Measurements from ENCODE around the gene EDIL3. TPM values are rescaled to one million over a fixed set of nuclear protein-coding genes. Genes with fewer than 3 reads are reported as not detected.

Gene EDIL3
- total RNA-seq, 1 experiment from 2014 or later = 0.32 TPM

DNA sequence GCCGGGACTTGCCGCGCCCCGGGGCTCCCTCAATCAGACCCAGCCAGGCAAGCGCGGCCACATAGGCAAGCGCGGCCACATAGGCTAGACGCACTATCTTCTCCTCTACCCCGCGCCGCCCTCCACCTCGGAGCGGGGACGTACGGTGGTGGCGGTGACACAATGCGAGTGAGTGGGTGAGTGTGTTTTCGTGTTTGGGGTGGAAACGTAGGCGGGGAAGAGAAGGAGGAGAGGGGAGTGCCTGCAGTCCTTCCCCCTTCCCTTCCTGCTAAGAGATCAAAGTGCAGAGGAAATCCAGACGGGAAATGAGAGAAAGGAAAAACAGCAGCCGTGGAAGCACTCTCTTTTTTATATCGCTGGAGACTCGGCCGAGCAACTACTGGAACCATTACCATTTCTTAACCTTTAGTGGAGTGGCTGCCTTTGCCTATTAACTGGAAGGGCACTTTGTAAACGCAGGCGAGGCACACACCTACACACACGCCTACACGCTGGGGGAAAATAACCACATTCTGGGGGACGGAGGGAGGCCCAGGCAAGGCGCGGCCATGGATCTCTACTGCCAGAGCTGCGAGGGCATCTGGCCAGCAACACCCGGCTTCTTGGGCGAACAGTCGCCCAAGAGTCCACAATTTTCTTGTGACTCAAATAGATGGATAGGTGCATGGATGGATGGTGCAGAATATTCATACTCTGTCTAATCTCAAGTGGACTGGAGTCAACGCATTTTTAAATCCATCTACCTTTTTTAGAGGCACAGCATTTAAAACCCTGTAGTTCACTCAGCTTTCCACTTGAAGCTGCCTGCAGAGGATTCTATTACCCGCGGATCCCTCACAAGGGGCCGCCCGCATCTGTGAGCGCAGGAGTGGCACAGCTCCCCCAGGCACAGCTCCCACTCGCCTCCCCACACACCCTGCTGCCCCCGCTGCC lies 2.1 kb downstream of the EDIL3 start:
- ChIA-PET RAD21 (ENCODE audit: low non-redundant PET in 1 of 2, low total read pairs in 2 of 2, uncharacterized antibody in 2 of 2, unreplicated experiment in 2 of 2) (no interaction called here), POLR2A (no interaction called here), CTCF (no interaction called here)
- Histone ChIP-seq H3K9me3 (ENCODE audit: control insufficient read depth in 1 of 2, insufficient read depth in 1 of 2, low read depth in 1 of 2, low read length in 2 of 2) (no peaks in the 10 kb centered on the region), H3K4me2 (ENCODE audit: low read length) (no peak overlapping the region), H4K20me1 (ENCODE audit: insufficient read depth) (no peaks in the 10 kb centered on the region), H3K4me1 (ENCODE audit: control insufficient read depth in 1 of 2, insufficient read depth in 2 of 2, low read length in 2 of 2) (no peaks in the 10 kb centered on the region), H3K27me3 (ENCODE audit: insufficient read depth, low read length) (no peaks in the 10 kb centered on the region), H2AFZ (ENCODE audit: low read depth, low read length, poor library complexity, severe bottlenecking) (no peak overlapping the region), H3K9me2 (ENCODE audit: insufficient read depth) (no peaks in the 10 kb centered on the region), H3K79me2 (ENCODE audit: insufficient read depth, low read length) (no peaks in the 10 kb centered on the region), H3K4me3 (replicated peaks in 1 of 2; ENCODE audit: low read depth in 1 of 2, low read length in 2 of 2) (no peak overlapping the region), H3K27ac (ENCODE audit: low read depth, low read length) (no peak overlapping the region), H3K9ac (ENCODE audit: low read length) (no peak overlapping the region), H3K36me3 (ENCODE audit: control insufficient read depth in 1 of 2, insufficient read depth in 2 of 2, low read length in 2 of 2) (no peaks in the 10 kb centered on the region)
- ATAC-seq (no peak), DNase-seq (ENCODE audit: low read depth, low spot score) (no peak)
- intact Hi-C loops (cut with micrococcal nuclease) = no loop called here
- no TSS peak for BruUV-seq (replicated peaks)
- TF ChIP-seq CBX3 (IDR thresholded peaks at IDR 0.05; ENCODE audit: low read depth) = no peak

- ChIA-PET CTCF (no interaction called here), RAD21 (ENCODE audit: low non-redundant PET in 1 of 2, low total read pairs in 2 of 2, uncharacterized antibody in 2 of 2, unreplicated experiment in 2 of 2) (no interaction called here), POLR2A (no interaction called here)
- Histone ChIP-seq H3K4me2 (ENCODE audit: low read length) (no peak overlapping the region), H3K4me3 (replicated peaks in 1 of 2; ENCODE audit: low read depth in 1 of 2, low read length in 2 of 2) (no peak overlapping the region), H3K4me1 (ENCODE audit: control insufficient read depth in 1 of 2, insufficient read depth in 2 of 2, low read length in 2 of 2) (no peaks in the 10 kb centered on the region), H3K79me2 (ENCODE audit: insufficient read depth, low read length) (no peaks in the 10 kb centered on the region), H3K27me3 (ENCODE audit: insufficient read depth, low read length) (no peaks in the 10 kb centered on the region), H3K9me2 (ENCODE audit: insufficient read depth) (no peaks in the 10 kb centered on the region), H3K9ac (ENCODE audit: low read length) (no peak overlapping the region), H3K9me3 (ENCODE audit: control insufficient read depth in 1 of 2, insufficient read depth in 1 of 2, low read depth in 1 of 2, low read length in 2 of 2) (no peaks in the 10 kb centered on the region), H4K20me1 (ENCODE audit: insufficient read depth) (no peaks in the 10 kb centered on the region), H3K27ac (ENCODE audit: low read depth, low read length) (no peak overlapping the region), H3K36me3 (ENCODE audit: control insufficient read depth in 1 of 2, insufficient read depth in 2 of 2, low read length in 2 of 2) (no peaks in the 10 kb centered on the region), H2AFZ (ENCODE audit: low read depth, low read length, poor library complexity, severe bottlenecking) (peak overlapping the region; percentile 32)
- TF ChIP-seq, protein P1, sequence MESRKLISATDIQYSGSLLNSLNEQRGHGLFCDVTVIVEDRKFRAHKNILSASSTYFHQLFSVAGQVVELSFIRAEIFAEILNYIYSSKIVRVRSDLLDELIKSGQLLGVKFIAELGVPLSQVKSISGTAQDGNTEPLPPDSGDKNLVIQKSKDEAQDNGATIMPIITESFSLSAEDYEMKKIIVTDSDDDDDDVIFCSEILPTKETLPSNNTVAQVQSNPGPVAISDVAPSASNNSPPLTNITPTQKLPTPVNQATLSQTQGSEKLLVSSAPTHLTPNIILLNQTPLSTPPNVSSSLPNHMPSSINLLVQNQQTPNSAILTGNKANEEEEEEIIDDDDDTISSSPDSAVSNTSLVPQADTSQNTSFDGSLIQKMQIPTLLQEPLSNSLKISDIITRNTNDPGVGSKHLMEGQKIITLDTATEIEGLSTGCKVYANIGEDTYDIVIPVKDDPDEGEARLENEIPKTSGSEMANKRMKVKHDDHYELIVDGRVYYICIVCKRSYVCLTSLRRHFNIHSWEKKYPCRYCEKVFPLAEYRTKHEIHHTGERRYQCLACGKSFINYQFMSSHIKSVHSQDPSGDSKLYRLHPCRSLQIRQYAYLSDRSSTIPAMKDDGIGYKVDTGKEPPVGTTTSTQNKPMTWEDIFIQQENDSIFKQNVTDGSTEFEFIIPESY (IDR thresholded peaks at IDR 0.05; ENCODE audit: extremely low read depth, insufficient replicate concordance, low read length) = no peak
- TF ChIP-seq POLR2AphosphoS5 (IDR thresholded peaks at IDR 0.05; ENCODE audit: low read depth, low read length) = no peak
- TF ChIP-seq, protein P2, sequence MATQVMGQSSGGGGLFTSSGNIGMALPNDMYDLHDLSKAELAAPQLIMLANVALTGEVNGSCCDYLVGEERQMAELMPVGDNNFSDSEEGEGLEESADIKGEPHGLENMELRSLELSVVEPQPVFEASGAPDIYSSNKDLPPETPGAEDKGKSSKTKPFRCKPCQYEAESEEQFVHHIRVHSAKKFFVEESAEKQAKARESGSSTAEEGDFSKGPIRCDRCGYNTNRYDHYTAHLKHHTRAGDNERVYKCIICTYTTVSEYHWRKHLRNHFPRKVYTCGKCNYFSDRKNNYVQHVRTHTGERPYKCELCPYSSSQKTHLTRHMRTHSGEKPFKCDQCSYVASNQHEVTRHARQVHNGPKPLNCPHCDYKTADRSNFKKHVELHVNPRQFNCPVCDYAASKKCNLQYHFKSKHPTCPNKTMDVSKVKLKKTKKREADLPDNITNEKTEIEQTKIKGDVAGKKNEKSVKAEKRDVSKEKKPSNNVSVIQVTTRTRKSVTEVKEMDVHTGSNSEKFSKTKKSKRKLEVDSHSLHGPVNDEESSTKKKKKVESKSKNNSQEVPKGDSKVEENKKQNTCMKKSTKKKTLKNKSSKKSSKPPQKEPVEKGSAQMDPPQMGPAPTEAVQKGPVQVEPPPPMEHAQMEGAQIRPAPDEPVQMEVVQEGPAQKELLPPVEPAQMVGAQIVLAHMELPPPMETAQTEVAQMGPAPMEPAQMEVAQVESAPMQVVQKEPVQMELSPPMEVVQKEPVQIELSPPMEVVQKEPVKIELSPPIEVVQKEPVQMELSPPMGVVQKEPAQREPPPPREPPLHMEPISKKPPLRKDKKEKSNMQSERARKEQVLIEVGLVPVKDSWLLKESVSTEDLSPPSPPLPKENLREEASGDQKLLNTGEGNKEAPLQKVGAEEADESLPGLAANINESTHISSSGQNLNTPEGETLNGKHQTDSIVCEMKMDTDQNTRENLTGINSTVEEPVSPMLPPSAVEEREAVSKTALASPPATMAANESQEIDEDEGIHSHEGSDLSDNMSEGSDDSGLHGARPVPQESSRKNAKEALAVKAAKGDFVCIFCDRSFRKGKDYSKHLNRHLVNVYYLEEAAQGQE (IDR thresholded peaks at IDR 0.05; ENCODE audit: low read depth) = no peak
- no peak for TF ChIP-seq TCF7L2 (IDR thresholded peaks at IDR 0.05; ENCODE audit: borderline replicate concordance, extremely low read depth, insufficient read depth, insufficient read length)
- TF ChIP-seq FOSL1 (IDR thresholded peaks at IDR 0.05; ENCODE audit: low read depth) = no peak
- no peak for TF ChIP-seq JUND (IDR thresholded peaks at IDR 0.05)
- TF ChIP-seq ZNF274 (IDR thresholded peaks at IDR 0.05; ENCODE audit: low read depth, low read length) = no peak
- BruUV-seq (replicated peaks) = no TSS peak
- DNase-seq (ENCODE audit: low read depth, low spot score) (no peak), ATAC-seq (no peak)
- intact Hi-C loops (cut with micrococcal nuclease) = no loop called here
These were observed 2.9 kb downstream of the EDIL3 start for GRCh38 chr5:84381502-84382362.

Measured in HCT116 (cell line).